HG03139 (cell line): ENCODE data around the gene LIN37.

ENCODE experiments used
- ATAC-seq: cut with Tn5 transposase; IDR thresholded peaks from one replicate; pipeline ENCODE4 v1.9.1; 2021; ENCODE audit not compliant: unreplicated experiment

LIN37 gene

DNA sequence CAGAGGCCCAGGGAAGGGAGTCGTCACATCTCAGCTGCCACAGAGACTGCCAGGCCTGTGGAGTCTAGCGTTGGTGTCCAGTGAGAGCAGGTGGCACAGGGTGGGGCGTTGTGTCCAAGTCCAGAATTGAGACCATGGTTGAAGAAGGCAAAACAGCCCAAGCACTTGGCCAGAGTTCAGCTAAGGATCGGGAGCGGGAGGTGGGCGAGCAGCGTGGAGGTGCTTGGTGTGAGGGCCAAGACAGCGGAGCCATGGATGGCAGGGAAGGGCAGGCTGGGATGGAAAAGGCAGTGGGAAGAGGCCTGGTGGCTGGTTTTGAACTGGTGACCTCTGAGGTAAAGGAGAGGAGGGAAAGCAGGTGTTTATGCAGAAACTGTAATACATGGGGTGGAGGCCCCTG, 14.1 kb upstream of the LIN37 start:
- ATAC-seq: no peak

DNA sequence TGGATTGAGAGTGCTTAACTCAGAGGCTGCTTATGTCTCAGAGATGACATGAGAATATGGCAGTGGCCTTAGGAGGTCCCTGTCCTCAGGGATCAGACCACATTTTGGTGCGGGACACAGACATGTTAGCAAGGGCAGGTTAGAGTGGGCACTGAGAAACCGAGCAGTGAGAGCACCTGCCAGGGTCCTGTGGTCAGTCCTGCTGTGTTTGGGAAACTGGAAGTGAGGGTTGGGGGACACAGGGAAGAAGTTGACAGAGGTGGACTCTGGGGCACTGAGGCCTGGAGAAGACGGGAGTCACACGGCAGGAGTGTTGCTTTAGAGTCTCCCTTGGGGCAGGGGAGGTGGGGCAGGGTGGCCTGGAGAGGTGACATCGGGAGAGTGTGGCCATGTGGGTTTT, 13.5 kb upstream of the LIN37 start:
- no peak for ATAC-seq

DNA sequence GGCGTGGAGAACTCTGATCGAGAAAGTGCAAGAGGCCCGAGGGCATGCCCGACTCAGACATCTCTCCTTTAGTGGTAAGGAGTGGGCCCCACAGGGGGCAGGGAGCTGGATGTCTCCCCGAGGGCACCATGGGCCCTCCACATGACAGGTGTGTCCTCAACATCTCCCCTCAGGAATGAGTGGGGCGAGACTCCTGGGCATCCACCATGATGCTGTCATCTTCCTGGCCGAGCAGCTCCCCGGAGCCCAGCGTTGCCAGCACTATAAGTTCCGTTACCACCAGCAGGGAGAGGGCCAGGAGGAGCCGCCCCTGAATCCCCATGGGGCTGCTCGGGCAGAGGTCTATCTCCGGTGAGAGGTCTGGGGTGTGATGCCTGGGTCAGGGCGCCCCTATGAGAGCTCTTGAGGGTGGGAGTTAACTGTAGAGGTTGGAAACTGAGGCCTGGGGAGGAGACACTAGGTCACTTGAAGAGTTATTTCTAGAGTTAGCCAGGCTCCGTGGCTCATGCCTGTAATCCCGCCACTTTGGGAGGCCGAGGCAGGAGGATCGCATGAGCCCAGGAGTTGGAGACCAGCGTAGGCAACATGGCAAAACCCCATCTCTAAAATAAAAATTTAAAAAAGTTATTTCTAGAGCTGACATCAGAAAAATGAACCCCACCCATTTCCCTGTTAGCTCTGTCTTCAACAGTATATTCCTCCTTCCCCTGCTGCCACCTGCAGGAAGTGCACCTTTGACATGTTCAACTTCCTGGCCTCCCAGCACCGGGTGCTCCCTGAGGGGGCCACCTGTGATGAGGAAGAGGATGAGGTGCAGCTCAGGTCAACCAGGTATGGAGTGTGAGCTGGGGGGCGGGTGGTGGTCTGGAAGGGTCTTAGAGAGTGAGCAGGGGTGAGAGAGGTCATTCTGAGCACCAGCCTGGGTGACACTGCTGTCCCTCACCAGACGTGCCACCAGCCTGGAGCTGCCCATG, 11.2 kb upstream of the LIN37 start:
- no peak for ATAC-seq

DNA sequence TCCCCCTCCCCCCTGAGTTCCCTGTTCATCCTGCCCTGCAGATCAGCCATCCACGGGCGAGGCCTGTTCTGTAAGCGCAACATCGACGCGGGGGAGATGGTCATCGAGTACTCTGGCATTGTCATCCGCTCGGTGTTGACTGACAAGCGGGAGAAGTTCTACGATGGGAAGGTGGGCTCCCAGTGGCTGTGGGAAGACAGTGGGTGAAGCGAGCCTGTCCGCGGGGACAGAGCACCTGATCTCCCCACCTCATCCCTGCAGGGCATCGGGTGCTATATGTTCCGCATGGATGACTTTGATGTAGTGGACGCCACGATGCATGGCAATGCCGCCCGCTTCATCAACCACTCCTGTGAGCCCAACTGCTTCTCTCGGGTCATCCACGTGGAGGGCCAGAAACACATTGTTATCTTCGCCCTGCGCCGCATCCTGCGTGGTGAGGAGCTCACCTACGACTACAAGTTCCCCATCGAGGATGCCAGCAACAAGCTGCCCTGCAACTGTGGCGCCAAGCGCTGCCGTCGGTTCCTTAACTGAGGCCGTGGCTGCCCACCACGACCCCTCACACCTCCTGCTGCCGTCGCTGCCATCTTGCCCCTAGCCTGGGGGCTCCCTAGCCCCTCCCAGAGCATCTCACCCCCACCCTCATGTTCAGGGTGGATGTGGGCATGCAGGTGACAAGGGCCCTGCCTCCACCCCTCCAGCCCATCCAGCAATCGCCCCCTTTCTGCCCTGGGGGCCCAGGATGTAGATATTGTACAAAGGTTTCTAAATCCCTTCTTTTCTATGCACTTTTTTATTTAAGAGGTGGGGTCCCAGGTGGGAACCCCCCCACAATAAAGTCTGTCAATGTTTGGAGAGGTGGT, 10.1 kb upstream of the LIN37 start:
- ATAC-seq: no peak

DNA sequence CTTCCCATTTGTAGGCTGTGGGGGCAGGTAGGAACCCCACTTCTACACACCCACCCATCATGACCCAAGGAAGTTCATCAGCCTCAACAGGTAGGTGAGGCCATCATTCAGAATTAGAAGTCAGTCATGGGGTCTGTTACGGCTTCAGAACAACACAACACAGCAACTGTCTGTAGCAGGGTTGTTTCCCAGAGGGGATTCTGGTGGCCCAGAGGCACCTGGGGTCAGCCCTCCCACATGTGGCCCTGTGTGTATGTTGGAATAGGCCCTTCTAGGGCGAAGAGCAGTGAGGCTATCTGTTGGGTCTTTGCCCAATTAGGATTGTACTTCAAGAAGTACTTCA, 9.5 kb upstream of the LIN37 start:
- no peak for ATAC-seq

DNA sequence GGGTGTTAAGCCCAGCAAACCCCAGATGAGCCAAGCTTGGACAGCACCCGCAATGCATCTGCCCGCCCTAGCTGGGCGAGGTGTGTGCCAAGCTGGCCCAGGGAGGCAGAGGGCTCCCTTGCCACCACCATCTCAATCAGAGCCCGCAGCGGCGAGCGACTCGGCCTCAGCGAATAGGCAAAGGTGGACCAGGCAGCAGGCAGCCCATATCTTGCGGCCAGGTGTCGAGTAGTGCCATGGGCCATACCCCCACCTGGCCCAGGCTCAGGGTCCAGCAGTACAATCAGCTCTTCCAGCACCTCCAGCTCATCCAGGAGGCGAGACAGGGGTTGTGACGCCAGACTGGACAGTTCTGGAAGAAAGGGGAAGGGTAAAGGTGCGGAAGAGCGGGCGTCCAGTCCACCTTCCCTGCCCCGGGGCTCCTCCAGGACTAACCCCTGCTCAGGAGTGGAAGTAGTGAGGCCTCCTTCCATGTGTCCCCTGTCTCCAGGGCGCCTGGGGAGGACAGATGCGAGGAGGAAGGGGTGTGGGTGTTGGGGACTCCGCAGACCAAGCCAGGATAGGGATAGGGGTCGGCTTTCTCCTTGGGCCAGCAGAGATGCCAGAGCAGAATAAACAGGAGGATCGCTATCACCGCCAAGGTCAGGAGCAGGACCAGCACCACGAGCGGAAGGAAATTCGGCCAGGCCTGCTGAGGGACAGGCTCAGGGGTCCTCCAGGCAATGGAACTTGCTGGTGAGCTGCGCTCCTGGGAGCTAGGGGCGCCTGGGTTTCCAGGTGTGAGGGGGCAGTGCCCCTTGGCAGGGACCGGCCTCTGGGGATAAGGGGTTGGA, 8.9 kb upstream of the LIN37 start:
- ATAC-seq: no peak

DNA sequence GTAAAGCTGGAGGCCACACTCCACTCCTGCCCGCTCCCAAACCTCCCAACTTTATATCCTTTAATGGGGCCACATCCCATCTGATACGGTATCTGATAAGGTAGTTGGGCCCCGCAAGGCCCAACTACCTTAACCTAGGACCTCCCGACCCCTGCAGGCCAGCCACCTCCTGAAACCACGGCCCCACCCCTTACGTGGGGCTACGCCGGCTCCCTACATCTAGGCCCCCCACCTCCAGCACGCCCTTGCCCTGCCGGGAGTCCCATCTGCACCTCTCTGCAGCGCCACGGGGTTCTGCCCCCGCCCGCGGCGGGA, 8.3 kb upstream of the LIN37 start:
- ATAC-seq: no peak

DNA sequence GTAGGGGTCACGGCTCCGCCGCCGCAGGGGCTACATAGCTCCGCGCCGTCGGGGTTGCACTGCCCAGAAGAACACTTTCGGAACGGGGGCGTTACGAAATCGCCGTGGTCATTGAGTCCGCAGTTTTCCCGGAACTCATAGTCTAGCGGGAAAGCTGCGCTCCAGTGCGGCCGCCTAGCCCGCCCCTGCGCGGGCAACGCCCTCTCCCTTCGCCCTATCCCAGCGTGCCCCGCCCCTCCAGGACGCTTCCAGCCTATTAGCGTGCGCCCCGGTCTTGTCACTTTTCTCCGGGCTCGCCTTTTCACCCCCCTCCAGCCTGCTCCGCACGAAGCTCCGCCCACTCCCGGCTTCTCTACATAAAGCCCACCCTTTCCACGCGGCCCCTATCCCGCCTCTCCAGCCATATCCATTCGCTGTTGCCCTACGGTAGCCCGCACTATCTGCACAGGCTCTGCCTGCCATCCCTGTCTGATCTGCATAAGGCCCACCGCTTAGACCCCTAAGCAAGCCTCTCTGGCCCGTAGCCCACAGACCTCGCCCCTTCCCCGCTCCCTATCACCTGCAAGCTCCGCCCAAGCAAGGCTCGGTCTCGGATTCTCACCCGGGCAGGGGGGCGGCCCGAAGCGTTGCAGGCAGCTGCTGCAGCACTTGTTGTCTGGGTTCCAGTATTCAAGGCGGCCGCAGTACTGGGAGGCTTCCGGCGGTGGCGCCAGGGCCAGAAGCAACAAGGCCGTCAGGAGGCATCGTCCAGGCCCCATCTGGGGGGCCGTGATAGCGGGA, 7.8 kb upstream of the LIN37 start:
- ATAC-seq: peak; percentile 46

DNA sequence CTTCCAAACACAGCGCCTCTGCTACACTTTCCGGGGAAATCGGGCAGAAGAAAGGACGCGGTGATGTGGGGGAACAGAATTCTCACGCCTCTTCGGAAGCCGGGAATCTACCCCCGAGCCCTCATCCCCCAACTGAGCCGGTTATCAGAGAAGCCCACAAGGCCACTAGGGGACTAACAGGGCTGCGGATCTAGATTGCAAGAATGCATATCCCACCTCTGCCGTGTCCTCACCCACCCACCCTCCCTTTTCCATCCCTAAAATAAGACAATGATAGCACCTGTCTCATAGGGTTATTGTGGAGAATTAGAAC, 7.2 kb upstream of the LIN37 start:
- ATAC-seq: no peak

DNA sequence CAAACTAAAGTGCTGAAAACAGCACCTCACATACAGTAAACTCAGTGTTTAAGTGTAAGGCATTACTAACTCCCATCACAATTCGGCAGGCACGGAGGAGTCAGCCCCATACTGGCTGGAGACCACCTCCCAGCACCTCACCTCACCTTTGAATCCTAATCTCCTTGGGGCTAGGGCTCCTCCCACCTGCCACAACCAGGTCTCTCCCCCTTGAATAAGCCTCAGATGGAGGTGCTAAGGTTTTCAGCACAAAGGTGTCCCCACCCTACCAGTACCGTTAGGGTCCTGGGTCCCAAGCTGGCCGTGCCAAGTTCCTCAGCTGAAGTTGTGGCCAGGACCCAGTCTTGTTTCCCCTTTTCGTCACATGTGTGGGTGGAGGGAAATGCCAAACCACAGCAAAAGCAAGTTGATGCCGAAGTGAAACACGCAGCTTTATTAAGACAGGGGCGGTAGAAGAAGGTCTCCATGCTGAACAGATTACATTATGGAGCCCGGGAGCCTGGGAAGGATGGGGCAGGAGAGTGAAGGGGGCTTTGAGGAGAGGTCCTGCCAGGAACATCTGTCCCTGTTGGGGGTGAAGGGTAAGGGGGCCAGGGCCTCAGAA, 6.2 kb upstream of the LIN37 start, which contains the start of gene IGFLR1:
Gene IGFLR1, minus strand, starts transcription at position 332 of the 604 bp plus-strand sequence. CDS start 1,272 bp downstream, outside the sequence.
- ATAC-seq: no peak

DNA sequence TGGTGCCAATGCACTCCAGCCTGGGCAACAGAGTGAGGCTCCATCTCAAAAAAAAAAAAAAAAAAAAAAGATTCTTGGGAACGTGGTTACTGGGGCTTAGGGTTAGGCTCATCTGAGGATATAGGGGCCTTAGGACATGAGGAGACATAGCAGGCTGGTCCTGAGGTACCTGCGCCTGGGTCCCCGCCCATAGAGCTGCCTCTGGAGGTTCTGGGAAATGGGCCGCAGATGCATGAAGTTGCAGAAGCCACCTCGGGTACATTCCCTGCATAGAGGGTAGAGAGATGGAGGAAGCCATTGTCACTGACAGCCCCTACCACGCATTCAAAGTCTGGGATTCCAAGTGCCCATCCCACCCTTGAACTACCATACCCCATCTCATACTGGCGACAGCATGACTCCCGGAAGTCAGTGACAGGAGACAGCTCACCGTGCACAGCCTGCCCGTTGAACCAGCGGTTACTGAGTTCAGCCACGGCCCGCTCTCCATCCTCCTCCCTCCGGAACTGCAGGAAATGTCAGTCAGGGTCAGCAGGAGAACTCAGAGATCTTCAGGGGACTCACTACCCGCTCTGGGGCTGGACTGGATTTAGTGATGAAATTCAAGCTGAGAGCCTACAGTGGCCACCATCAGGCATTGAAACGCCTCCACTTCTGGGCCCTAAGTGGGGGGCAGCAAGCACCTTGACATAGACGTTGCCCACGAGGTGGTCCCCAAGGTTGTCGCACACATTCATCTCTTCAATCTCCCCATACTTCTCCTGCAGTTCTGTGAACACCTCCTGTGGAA, 4.5 kb upstream of the LIN37 start:
- ATAC-seq: no peak

DNA sequence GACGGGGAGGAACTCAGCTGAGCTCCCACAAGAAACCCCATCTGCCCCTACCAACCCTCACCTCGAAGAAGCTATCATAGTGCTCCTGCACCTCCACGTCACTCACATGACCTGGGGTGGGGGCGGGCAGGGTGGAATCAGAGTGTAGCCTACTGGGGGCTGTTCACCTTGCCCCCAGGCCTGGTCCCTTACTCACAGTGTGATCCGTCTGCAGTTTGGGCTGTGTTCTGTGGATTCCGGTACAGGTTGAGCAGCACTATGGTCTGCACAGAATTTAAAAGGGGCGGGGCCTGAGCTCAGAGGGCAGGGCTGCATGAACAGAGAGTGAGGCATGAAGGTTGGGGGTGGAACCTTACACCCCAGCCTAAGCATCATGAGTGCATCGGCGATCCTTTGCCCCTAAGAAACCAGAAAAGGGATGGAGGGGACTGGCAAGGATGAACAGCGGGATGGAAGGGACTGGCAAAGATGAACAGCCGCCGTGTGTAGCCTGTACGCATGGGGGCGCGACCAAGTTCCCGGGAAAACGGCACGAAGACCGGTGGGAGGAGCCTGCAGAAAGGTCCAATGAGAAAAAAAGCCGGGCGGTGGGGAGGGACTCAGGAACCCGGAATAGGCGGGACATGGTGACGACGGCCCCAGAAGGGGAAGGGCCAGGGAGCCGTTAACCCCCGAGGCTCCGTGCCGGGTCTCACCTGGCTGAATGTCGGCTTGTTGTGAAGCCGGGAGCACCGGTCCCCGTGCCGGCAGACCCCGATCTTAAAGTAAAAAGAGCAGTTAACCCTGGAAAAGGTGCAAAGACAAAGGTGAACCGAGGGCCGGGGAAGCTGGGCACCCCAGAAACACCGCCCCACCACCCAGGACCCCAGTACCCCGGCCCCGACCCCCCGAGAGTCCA, 3.7 kb upstream of the LIN37 start:
- no peak for ATAC-seq

DNA sequence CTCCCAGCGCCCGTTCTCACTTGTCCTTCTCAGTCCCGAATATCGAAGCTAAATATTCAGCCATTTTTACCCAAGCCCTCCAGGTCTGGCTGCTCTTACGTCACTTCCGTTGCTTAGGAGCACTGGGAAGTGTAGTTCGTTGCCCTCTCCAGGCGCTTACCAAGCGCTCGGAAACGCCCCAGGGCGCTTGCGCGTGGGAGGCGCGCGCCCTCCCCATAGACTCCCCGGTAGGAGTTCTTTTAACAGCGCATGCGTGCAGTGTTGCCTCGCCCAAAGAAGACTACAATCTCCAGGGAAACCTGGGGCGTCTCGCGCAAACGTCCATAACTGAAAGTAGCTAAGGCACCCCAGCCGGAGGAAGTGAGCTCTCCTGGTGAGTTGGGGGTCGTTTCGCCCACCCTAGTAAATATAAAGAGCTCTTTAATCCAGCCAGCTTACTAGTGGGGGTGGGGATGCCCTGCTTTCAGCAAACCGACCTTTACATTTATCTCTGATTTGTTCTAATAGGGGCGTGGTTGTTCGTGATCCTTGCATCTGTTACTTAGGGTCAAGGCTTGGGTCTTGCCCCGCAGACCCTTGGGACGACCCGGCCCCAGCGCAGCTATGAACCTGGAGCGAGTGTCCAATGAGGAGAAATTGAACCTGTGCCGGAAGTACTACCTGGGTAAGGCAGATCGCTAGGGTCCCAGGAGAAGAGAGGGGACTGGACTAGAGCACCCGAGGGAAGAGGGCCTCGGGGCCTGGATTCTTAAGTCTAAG, 2.9 kb upstream of the LIN37 start, which contains the start of the genes PSENEN and U2AF1L4:
Gene PSENEN, plus strand, starts transcription at position 324 of the 759 bp plus-strand sequence. Its CDS starts 280 bp downstream, at position 604.
Gene U2AF1L4, minus strand, starts transcription at position 91 of the 759 bp plus-strand sequence. Its CDS starts 27 bp downstream, at position 64.
- peak; percentile 35 for ATAC-seq

DNA sequence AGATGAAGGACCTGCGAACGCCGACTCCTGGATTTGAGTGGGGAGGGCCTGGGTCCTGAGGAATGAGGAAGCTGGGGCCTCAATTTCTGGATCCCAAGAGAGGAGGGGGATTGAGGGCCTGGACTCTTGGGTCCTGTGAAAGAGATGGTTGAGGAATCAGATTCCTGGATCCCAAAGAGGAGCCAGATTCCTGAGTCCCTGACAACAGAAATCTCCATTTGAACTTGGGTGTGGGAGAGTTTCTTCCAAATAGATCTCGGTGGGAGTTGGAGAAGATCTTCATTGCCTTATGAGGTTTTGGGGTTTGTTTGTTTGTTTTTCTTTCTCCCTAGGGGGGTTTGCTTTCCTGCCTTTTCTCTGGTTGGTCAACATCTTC, 2.3 kb upstream of the LIN37 start:
- ATAC-seq: no peak

DNA sequence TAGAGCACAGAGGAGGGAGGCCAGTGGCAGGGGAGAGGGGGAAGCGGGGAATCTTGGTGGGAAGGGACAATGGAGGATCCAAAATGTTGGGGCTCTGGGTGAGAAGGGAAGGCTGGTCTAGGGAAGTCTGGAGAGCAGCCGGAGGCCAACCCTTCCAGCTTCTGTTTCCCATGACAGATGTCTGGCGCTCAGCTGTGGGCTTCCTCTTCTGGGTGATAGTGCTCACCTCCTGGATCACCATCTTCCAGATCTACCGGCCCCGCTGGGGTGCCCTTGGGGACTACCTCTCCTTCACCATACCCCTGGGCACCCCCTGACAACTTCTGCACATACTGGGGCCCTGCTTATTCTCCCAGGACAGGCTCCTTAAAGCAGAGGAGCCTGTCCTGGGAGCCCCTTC, 1.8 kb upstream of the LIN37 start:
- no peak for ATAC-seq

DNA sequence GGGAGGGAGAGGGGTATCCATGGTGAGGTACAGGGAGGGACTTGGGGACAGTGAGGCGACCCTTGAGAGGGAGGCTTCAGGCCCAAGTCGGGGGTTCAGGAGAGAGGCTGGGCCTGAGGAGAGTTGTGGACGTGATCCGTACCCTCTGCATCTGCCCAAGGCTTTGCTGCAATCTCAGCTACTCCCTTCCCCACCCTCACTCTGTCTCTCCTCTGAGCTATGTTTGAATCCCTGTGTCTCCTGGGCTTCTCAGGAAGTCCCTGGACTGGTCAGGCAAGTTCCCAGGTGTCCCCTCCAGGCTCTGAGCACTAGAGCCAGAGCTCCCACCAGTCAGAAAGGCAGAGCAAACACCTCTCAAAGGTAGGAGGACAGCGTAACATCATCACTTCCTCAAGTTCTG, 1.8 kb downstream of the LIN37 start:
- no peak for ATAC-seq
